ENCODE results near the gene HSPA1A.
A peak's percentile ranks its signal among the peaks of the same experiment; 100 is the strongest.
"Not testable (repeated sequence)": the region's sequence is repeated elsewhere in the genome, so short reads cannot be mapped to it uniquely, and the experiment has no call there.

HSPA1A gene

GRCh38 chr6:31836474-31837368 is 21.4 kb downstream of the HSPA1A start:
- no peak for DNase-seq

GRCh38 chr6:31837369-31838113 is 22.2 kb downstream of the HSPA1A start:
- DNase-seq, result no peak

DNA sequence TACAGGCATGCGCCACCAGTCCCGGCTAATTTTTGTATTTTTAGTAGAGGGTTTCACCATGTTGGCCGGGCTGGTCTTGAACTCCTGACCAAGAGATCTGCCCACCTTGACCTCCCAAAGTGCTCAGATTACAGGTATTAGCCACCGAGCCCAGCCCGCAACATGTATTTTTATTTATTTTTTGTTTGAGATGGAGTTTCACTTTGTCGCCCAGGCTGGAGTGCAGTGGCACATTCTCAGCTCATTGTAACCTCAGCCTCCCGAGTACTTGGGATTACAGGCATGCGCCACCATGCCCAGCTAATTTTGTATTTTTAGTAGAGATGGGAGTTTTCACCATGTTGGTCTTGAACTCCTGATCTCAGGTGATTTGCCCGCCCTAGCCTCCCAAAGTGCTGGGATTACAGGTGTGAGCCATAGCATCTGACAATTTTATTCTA is 22.8 kb downstream of the HSPA1A start:
- DNase-seq, result not testable (repeated sequence)

DNA sequence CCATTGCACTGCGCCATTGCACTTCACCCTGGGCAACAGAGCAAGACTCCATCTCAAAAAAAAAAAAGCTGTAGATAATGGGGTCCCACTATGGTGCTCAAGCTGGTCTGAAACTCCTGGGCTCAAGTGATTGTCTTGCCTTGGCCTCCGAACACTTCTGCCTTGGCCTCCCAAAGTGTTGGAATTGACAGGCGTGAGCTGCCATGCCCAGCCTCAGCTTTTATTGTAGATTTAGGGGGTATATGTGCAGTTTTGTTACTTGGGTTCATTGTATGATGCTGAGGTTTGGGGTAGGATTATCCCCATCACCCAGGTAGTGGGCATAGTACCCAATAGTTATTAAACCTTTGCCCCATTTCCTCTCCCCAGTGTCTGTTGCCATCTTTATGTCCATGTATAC is 23.6 kb downstream of the HSPA1A start:
- DNase-seq, result no peak

DNA sequence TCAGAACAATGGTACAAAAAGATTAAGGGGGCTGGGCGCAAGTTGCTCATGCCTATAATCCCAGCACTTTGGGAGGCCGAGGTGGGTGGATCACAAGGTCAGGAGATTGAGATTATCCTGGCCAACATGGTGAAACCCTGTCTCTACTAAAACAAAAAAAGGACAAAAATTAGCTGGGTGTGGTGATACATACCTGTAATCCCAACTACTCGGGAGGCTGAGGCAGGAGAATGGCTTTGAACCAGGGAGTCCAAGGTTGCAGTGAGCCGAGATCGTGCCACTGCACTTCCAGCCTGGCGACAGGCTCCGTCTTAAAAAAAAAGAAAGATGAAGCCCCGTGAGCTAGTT is 24.4 kb downstream of the HSPA1A start:
- not testable (repeated sequence) for DNase-seq

- DNase-seq, result no peak
These were observed 26.7 kb downstream of the HSPA1A start for GRCh38 chr6:31842053-31842452.

DNA sequence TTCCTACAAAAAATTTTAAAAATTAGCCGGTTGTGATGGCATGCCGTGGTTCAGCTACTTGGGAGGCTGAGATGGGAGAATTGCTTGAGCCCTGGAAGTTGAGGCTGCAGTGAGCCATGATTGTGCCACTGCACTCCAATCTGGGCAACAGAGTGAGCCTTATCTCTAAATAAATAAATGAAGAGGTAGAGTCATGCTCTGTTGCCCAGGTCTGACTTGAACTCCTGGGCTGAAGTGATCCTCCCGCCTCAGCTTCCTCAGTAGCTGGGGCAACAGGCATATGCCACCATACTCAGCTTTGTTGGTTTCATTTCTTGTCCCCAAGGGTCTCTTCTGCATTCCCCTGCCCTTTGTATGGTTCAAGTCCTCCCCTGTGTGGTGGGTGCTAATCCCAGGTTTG is 29.2 kb downstream of the HSPA1A start:
- no peak for DNase-seq

- no peak for DNase-seq
These were observed 32.1 kb downstream of the HSPA1A start for GRCh38 chr6:31847276-31847978.

DNA sequence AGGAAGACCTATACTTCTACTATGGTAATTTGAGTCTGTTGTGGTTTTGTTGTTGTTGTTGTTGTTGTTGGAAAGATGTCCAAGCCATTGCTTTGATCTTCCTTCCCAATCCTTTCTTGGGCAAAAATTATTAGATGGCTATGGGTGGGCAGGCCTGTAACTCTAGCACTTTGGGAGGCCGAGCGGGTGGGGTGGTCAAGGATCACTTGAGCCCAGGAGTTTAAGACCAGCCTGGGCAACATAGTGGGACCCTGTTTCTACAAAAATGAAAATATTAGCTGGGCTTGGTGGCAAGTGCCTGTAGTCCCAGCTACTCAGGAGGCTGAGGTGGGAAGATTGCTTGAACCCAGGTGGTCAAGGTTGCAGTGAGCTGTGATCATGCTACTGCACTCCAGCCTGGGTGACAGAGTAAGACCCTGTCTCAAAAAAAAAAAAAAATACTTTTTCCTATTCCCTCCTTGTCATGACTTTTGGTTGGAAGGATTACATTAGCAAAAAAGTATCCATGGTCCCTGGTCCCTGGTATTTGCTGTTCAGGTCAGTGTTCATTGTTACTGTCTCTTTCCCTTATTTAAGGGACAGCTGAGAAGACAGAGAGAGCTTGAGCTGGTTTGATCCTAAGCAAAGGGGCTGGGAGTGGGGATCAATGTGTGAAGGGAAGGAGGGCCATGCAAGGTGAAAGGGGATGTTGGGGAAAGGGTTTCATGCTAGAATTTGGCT is 35.6 kb downstream of the HSPA1A start:
- DNase-seq, result no peak

GRCh38 chr6:31851485-31851832 is 36.1 kb downstream of the HSPA1A start:
- no peak for DNase-seq

DNA sequence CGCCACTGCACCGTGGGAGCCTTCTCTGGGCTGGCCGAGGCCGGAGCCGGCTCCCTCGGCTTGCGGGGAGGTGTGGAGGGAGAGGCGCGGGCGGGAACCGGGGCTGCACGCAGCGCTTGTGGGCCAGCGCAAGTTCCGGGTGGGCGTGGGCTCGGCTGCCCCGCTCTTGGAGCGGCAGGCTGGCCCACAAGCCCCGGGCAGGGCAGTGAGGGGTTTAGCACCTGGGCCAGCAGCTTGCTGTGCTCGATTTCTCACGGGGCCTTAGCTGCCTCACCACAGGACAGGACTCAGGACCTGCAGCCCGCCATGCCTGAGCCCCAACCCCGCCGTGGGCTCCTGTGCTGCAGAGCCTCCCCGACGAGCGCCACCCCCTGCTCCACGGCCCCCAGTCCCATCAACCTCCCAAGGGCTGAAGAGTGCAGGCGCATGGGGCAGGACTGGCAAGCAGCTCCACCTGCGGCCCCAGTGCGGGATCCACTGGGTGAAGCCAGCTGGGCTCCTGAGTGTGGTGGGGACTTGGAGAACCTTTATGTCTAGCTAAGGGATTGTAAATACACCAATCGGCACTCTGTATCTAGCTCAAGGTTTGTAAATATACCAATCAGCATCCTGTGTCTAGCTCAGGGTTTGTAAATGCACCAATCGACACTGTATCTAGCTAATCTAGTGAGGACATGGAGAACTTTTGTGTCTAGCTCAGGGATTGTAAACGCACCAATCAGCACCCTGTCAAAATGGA is 36.8 kb downstream of the HSPA1A start:
- not testable (repeated sequence) for DNase-seq

GRCh38 chr6:31857774-31858173 is 42.4 kb downstream of the HSPA1A start:
- DNase-seq, result not testable (repeated sequence)

DNA sequence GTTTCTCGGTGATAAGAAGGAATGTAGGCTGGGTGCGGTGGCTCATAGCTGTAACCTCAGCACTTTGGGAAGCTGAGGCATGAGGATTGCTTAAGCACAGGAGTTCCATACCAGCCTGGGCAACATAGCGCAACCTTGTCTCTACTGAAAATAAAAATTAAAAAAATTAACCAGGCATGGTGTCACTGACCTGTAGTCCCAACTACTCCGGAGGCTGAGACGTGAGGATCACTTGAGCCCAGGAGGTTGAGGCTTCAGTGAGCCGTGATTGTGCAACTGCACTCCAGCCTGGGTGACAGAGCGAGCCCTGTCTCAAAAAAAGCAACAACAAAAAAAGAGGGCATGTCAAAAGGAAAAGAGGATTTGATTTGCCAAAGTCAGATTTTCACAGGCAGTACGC is 43.4 kb downstream of the HSPA1A start:
- no peak for DNase-seq

DNA sequence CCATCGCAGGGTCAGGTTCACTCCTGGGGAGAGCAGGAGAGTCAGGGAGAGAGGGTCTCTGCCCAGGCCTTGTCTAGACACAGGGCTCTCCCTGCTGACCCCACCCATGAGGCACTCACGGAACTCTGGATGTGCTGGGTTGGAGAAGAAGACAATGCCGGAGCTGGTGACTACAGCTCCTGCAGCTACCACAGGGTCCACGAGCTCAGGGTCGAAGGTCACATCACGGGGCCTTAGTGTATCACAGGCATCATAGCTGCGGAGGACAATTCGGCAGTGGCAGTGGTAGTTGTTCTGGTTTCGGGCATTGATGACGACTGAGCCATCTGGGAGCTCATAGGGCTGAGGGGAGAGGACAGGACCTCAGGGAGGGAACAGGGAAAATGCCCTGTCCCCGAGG is 44.6 kb downstream of the HSPA1A start:
- DNase-seq, result no peak

DNA sequence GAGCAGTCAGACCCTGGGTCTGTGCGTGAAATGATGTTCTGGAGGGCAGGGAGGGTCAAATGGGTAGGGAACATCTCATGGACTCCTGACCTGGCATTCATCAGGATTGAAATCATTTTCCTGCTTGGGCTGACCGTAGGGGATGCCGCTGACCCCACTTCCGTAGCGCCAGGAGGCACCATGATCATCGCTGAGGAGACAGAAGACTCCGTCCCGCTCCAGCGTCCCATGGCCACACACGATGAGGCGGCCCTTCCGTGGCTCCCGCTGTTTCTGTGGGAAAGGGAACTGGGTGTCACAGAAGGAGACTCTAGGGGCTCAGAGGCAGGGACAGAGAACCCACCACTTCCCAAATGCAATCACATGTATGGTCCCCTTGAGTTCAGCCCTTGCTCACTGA is 45.0 kb downstream of the HSPA1A start:
- DNase-seq, result no peak

GRCh38 chr6:31861150-31861549 is 45.8 kb downstream of the HSPA1A start:
- no peak for DNase-seq

DNA sequence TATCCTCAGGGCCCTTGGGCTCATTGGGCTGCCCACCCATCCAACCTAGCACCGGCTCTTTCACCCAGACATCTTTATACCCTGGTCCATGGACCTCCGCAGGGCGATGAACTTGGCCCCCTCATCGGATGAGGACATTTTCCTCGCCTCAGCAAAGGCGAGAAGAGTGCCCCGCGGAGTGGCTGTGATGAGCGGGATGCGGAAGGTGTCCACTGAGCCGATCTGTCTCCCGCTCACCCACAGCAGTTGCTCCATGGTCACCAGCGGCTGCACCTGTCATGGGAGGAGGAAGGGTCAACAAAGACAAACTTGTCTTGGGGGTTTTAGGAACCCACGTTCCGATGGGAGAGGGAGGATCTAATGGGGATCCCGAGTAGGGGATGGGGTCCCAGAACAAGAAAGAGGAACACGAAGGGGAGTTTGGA is 46.6 kb downstream of the HSPA1A start:
- DNase-seq, result no peak

- peak; percentile 99 to 100 (median 100) for DNase-seq
These were observed 47.2 kb downstream of the HSPA1A start, which contains the start of gene NEU1 for GRCh38 chr6:31862344-31863235. NEU1 (minus strand) TSS chr6:31862821; CDS start chr6:31862776, 45 bp downstream.

GRCh38 chr6:31864123-31864562 is 48.8 kb downstream of the HSPA1A start:
- not testable (repeated sequence) for DNase-seq

GRCh38 chr6:31864818-31865204 is 49.5 kb downstream of the HSPA1A start:
- DNase-seq, result no peak

Measured in T-helper 1 cell (primary cell).